Right kidney (tissue), 1 donor: ENCODE results near the gene SEPTIN5.

Source experiments
- DNase-seq: peaks from one replicate; pipeline ENCODE4 v3.0.0-alpha.2; 2016

Gene SEPTIN5

GRCh38 chr22:19761725-19762567, 47.6 kb downstream of the SEPTIN5 start:
- DNase-seq = no peak

GRCh38 chr22:19762568-19763457, 48.5 kb downstream of the SEPTIN5 start:
- DNase-seq = no peak

GRCh38 chr22:19763458-19764298, 49.4 kb downstream of the SEPTIN5 start:
- no peak for DNase-seq

GRCh38 chr22:19764299-19764593, 49.9 kb downstream of the SEPTIN5 start:
- DNase-seq = no peak

GRCh38 chr22:19764636-19765476, 50.6 kb downstream of the SEPTIN5 start:
- no peak for DNase-seq

- no peak for DNase-seq
These were observed 51.4 kb downstream of the SEPTIN5 start for GRCh38 chr22:19765477-19766239.

GRCh38 chr22:19766240-19766510, 51.9 kb downstream of the SEPTIN5 start:
- no peak for DNase-seq

- no peak for DNase-seq
These were observed 52.5 kb downstream of the SEPTIN5 start for GRCh38 chr22:19766511-19767426.

- DNase-seq = no peak
These were observed 53.4 kb downstream of the SEPTIN5 start for GRCh38 chr22:19767427-19768341.

- DNase-seq = no peak
These were observed 55.1 kb downstream of the SEPTIN5 start for GRCh38 chr22:19769393-19769715.

GRCh38 chr22:19770349-19771220, 56.3 kb downstream of the SEPTIN5 start:
- no peak for DNase-seq

- no peak for DNase-seq
These were observed 58.0 kb downstream of the SEPTIN5 start for GRCh38 chr22:19772422-19772672.
